SK-N-MC (cell line): ENCODE data around the gene EPHA3.

ENCODE experiments used
- EZH2 ChIP-seq: fragments of 200-600 bp; sonication (generic); IDR thresholded peaks from one replicate; pipeline ENCODE4 v1.6.1; 2017; ENCODE audit warnings: antibody characterized with exemption
- POLR2AphosphoS5 ChIP-seq: IDR thresholded peaks from 2 replicates; pipeline ENCODE4 v1.6.1; 2012; ENCODE audit warnings: mild to moderate bottlenecking, low read depth, low read length, borderline replicate concordance

DNA sequence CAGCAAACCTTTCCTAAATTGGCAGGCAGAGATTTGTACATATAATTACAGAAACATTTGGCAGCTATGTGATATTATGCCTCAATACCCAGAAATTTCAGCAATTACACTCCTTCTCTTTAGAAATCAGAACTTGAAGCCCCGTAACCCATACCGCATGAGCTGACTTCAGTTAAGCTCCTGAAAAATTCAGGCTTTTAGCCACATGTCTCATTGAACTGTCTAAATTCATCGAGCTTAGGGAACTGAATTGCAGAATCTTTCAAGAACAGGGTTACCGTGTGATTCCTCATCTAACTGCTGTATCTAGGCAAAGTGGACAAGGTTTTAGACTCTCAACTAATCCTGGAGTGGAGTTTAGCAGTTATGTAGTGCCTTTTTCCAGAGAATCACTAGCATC lies 333.0 kb downstream of the EPHA3 start:
- TF ChIP-seq POLR2AphosphoS5 = no peak
- TF ChIP-seq EZH2 = no peak
